BLaER1 treated with 17β-estradiol and CSF1 and Interleukin-3, amounts not matched to agents 10 nM and 100 nM (cell line): ENCODE data around the gene PROC.

Experiments
- H3K27ac ChIP-seq, 11 experiments: shearing (Covaris generic); formaldehyde crosslinking; 2 replicates each; pipeline ENCODE4 v1.8.1; 2022
- H3K27me3 ChIP-seq, 11 experiments: shearing (Covaris generic); formaldehyde crosslinking; 2 replicates each; pipeline ENCODE4 v1.8.1; 2022
- H3K36me3 ChIP-seq, 11 experiments: shearing (Covaris generic); formaldehyde crosslinking; 2 replicates each; pipeline ENCODE4 v1.8.1; 2022
- H3K4me1 ChIP-seq, 10 experiments: shearing (Covaris generic); formaldehyde crosslinking; 2 replicates each; pipeline ENCODE4 v1.8.1; 2022
- H3K4me2 ChIP-seq, 11 experiments: shearing (Covaris generic); formaldehyde crosslinking; 2 replicates each; pipeline ENCODE4 v1.8.1; 2022
- H3K4me3 ChIP-seq, 10 experiments: shearing (Covaris generic); formaldehyde crosslinking; 2 replicates each; pipeline ENCODE4 v1.8.1; 2022
- H3K9ac ChIP-seq, 11 experiments: shearing (Covaris generic); formaldehyde crosslinking; 2 replicates each; pipeline ENCODE4 v1.8.1; 2022
- H3K9me3 ChIP-seq, 11 experiments: shearing (Covaris generic); formaldehyde crosslinking; replicated peaks in 1 of 11; 2 replicates each; pipeline ENCODE4 v1.8.1; 2022
- H4K20me1 ChIP-seq, 11 experiments: shearing (Covaris generic); formaldehyde crosslinking; 2 replicates each; pipeline ENCODE4 v1.8.1; 2022
- Cebpa-rat ChIP-seq, 11 experiments: shearing (Covaris generic); IDR thresholded peaks; 2 replicates each; pipeline ENCODE4 v1.8.1; 2022

PROC gene

GRCh38 chr2:127381762-127382161, 36.5 kb upstream of the PROC start:
- no peak overlapping the region for H3K27ac ChIP-seq
- H4K20me1 ChIP-seq: peaks cover 21 to 86% (median 59%) of the 10 kb centered on the region in 11 experiments; a peak in 19 of 22 replicates
- peaks cover 5 to 34% (median 29%) of the 10 kb centered on the region in 11 experiments for H3K9me3 ChIP-seq
- H3K4me1 ChIP-seq: peaks cover 20 to 41% (median 25%) of the 10 kb centered on the region in 10 experiments
- no peak overlapping the region for H3K9ac ChIP-seq
- H3K36me3 ChIP-seq: peaks cover 2 to 44% (median 29%) of the 10 kb centered on the region in 11 experiments; a peak in 21 of 22 replicates
- H3K4me2 ChIP-seq: no peak overlapping the region
- no peaks in the 10 kb centered on the region for H3K27me3 ChIP-seq
- H3K4me3 ChIP-seq: no peak overlapping the region
- no peak for TF ChIP-seq Cebpa-rat (IDR thresholded peaks at IDR 0.05)

GRCh38 chr2:127382831-127383230, 35.4 kb upstream of the PROC start:
- Histone ChIP-seq H3K9ac (no peak overlapping the region), H3K4me1 (peaks cover 20 to 38% (median 26%) of the 10 kb centered on the region in 10 experiments), H3K4me2 (no peak overlapping the region), H3K27ac (no peak overlapping the region), H3K27me3 (no peaks in the 10 kb centered on the region), H4K20me1 (peaks cover 24 to 86% (median 62%) of the 10 kb centered on the region in 11 experiments; a peak in 19 of 22 replicates), H3K9me3 (peaks cover 0 to 24% (median 18%) of the 10 kb centered on the region in 11 experiments; a peak in 19 of 22 replicates), H3K4me3 (no peak overlapping the region), H3K36me3 (peaks cover 0 to 33% (median 18%) of the 10 kb centered on the region in 11 experiments; a peak in 17 of 22 replicates)
- TF ChIP-seq Cebpa-rat (IDR thresholded peaks at IDR 0.05): no peak

GRCh38 chr2:127384529-127384928, 33.7 kb upstream of the PROC start:
- no peak overlapping the region for H3K4me3 ChIP-seq
- H3K9ac ChIP-seq: 0 out of 22 replicates have a peak overlapping the region, but pooled peaks of 1 of the 11 experiments have one; percentile 25
- H3K27me3 ChIP-seq: no peaks in the 10 kb centered on the region
- H3K4me2 ChIP-seq: peak overlapping the region in 10 of 11 experiments; percentile 8 to 98 (median 88); a peak in 16 of 22 replicates
- peaks cover 0 to 28% (median 8%) of the 10 kb centered on the region in 11 experiments; a peak in 13 of 22 replicates for H3K36me3 ChIP-seq
- H3K27ac ChIP-seq: peak overlapping the region in 1 of 11 experiments; percentile 4; a peak in 3 of 22 replicates
- no peak for TF ChIP-seq Cebpa-rat (IDR thresholded peaks at IDR 0.05)
- peaks cover 35 to 42% (median 39%) of the 10 kb centered on the region in 10 experiments for H3K4me1 ChIP-seq
- peaks cover 0 to 7% (median 2%) of the 10 kb centered on the region in 11 experiments; a peak in 9 of 22 replicates for H3K9me3 ChIP-seq
- H4K20me1 ChIP-seq: peaks cover 24 to 74% (median 62%) of the 10 kb centered on the region in 11 experiments; a peak in 19 of 22 replicates

GRCh38 chr2:127386246-127386645, 32.0 kb upstream of the PROC start:
- no peaks in the 10 kb centered on the region for H3K27me3 ChIP-seq
- H3K4me1 ChIP-seq: peaks cover 52 to 57% (median 54%) of the 10 kb centered on the region in 10 experiments
- peak overlapping the region; percentile 99 to 100 (median 99); a peak in 20 of 22 replicates for H3K9ac ChIP-seq
- no peaks in the 10 kb centered on the region for H3K9me3 ChIP-seq
- peak overlapping the region; percentile 79 to 98 (median 89) for H3K4me2 ChIP-seq
- H3K27ac ChIP-seq: peak overlapping the region in 9 of 11 experiments; percentile 99 to 100 (median 99); a peak in 12 of 22 replicates
- peaks cover 0 to 22% (median 5%) of the 10 kb centered on the region in 11 experiments; a peak in 11 of 22 replicates for H3K36me3 ChIP-seq
- peak overlapping the region; percentile 83 to 98 (median 92) for H3K4me3 ChIP-seq
- peaks cover 24 to 59% (median 54%) of the 10 kb centered on the region in 11 experiments; a peak in 19 of 22 replicates for H4K20me1 ChIP-seq
- TF ChIP-seq Cebpa-rat (IDR thresholded peaks at IDR 0.05): no peak; a peak in 1 of 22 replicates

- Histone ChIP-seq H3K36me3 (peaks cover 0 to 22% (median 5%) of the 10 kb centered on the region in 11 experiments; a peak in 11 of 22 replicates), H3K4me2 (peak overlapping the region; percentile 79 to 98 (median 89)), H3K27me3 (no peaks in the 10 kb centered on the region), H3K27ac (peak overlapping the region; percentile 98 to 100 (median 99)), H4K20me1 (peaks cover 24 to 51% (median 49%) of the 10 kb centered on the region in 11 experiments; a peak in 19 of 22 replicates), H3K9me3 (no peaks in the 10 kb centered on the region), H3K4me3 (peak overlapping the region; percentile 83 to 98 (median 92)), H3K4me1 (peaks cover 52 to 60% (median 56%) of the 10 kb centered on the region in 10 experiments), H3K9ac (peak overlapping the region; percentile 99 to 100 (median 99))
- no peak for TF ChIP-seq Cebpa-rat (IDR thresholded peaks at IDR 0.05)
Observed at GRCh38 chr2:127386764-127387654, 31.2 kb upstream of the PROC start.

- H3K36me3 ChIP-seq: peaks cover 0 to 21% (median 5%) of the 10 kb centered on the region in 11 experiments; a peak in 11 of 22 replicates
- H3K27ac ChIP-seq: peak within 1 kb of the TSS; percentile 98 to 100 (median 99)
- TF ChIP-seq Cebpa-rat (IDR thresholded peaks at IDR 0.05): no peak
- peaks cover 52 to 68% (median 60%) of the 10 kb centered on the region in 10 experiments for H3K4me1 ChIP-seq
- no peaks in the 10 kb centered on the region for H3K9me3 ChIP-seq
- H3K27me3 ChIP-seq: no peaks in the 10 kb centered on the region
- peak within 1 kb of the TSS; percentile 83 to 98 (median 92) for H3K4me3 ChIP-seq
- H4K20me1 ChIP-seq: peaks cover 20 to 43% (median 40%) of the 10 kb centered on the region in 11 experiments; a peak in 19 of 22 replicates
- H3K9ac ChIP-seq: peak within 1 kb of the TSS; percentile 99 to 100 (median 99)
- H3K4me2 ChIP-seq: peak within 1 kb of the TSS; percentile 79 to 98 (median 92)
Observed at GRCh38 chr2:127387655-127388422, 30.4 kb upstream of the PROC start, which contains the start of gene MAP3K2. TSS of gene MAP3K2 (minus strand) at chr2:127387975. CDS start at chr2:127343129, 44,846 bp downstream.

GRCh38 chr2:127388423-127389164, 29.6 kb upstream of the PROC start:
- no peak for TF ChIP-seq Cebpa-rat (IDR thresholded peaks at IDR 0.05)
- peak overlapping the region; percentile 98 to 100 (median 99) for H3K27ac ChIP-seq
- H4K20me1 ChIP-seq: peaks cover 16 to 35% (median 33%) of the 10 kb centered on the region in 11 experiments; a peak in 19 of 22 replicates
- peaks cover 52 to 72% (median 60%) of the 10 kb centered on the region in 10 experiments for H3K4me1 ChIP-seq
- H3K9me3 ChIP-seq: peaks cover 0 to 2% (median 0%) of the 10 kb centered on the region in 11 experiments; a peak in 2 of 22 replicates
- peak overlapping the region; percentile 83 to 98 (median 92) for H3K4me3 ChIP-seq
- peak overlapping the region; percentile 99 to 100 (median 99) for H3K9ac ChIP-seq
- H3K4me2 ChIP-seq: peak overlapping the region; percentile 79 to 96 (median 91)
- H3K36me3 ChIP-seq: peaks cover 0 to 14% (median 3%) of the 10 kb centered on the region in 11 experiments; a peak in 9 of 22 replicates
- H3K27me3 ChIP-seq: no peaks in the 10 kb centered on the region
